HepG2 (cell line): Measurements from ENCODE around the gene TMEM183A. TPM values are rescaled to one million over a fixed set of nuclear protein-coding genes. Genes with fewer than 3 reads are reported as not detected.

ENCODE experiments used
- AGO2 ChIP-seq: fragments of 200-400 bp; formaldehyde crosslinking; optimal IDR thresholded peaks from 2 replicates; pipeline ENCODE3; 2017; ENCODE audit warnings: mild to moderate bottlenecking, low read depth, low read length, moderate library complexity
- ARNTL ChIP-seq: sonication (generic); formaldehyde crosslinking; IDR thresholded peaks from 2 replicates; pipeline ENCODE4 v1.4.0; 2020; ENCODE audit warnings: mild to moderate bottlenecking, missing genetic modification reagents
- ATF5 ChIP-seq: sonication (generic); formaldehyde crosslinking; IDR thresholded peaks from 2 replicates; pipeline ENCODE4 v1.4.0; 2020; ENCODE audit warnings: mild to moderate bottlenecking, low read depth, missing genetic modification reagents
- CERS6 ChIP-seq: sonication (generic); formaldehyde crosslinking; IDR thresholded peaks from 2 replicates; pipeline ENCODE4 v1.5.0; 2020; ENCODE audit warnings: missing genetic modification reagents
- FOSL2 ChIP-seq: sonication (generic); formaldehyde crosslinking; IDR thresholded peaks from 2 replicates; pipeline ENCODE4 v1.4.0; 2020; ENCODE audit warnings: missing genetic modification reagents
- FOXK1 ChIP-seq: sonication (generic); formaldehyde crosslinking; IDR thresholded peaks from 2 replicates; pipeline ENCODE4 v1.4.0; 2020; ENCODE audit warnings: low read depth, missing genetic modification reagents, borderline replicate concordance
- HBP1 ChIP-seq: IDR thresholded peaks from 2 replicates; pipeline ENCODE4 v1.6.1; 2016; ENCODE audit warnings: low read depth, control low read depth
- HMG20B ChIP-seq: conservative IDR thresholded peaks from 2 replicates; pipeline ENCODE4 v1.6.1; 2016; ENCODE audit warnings: missing genetic modification reagents, missing compliant biosample characterization
- HNF1B ChIP-seq: sonication (generic); formaldehyde crosslinking; IDR thresholded peaks from 2 replicates; pipeline ENCODE4 v1.5.1; 2020; ENCODE audit warnings: mild to moderate bottlenecking, moderate library complexity, missing genetic modification reagents
- KAT8 ChIP-seq: IDR thresholded peaks from 2 replicates; pipeline ENCODE4 v1.6.1; 2016; ENCODE audit warnings: missing genetic modification reagents, missing compliant biosample characterization
- KLF16 ChIP-seq, 2 experiments: sonication (generic) in 1 of 2; formaldehyde crosslinking in 1 of 2; IDR thresholded peaks; 2 replicates each; pipeline versions ENCODE4 v1.6.1 to v1.8.0; 2016 to 2023; ENCODE audit warnings: missing genetic modification reagents in 2 of 2, missing compliant biosample characterization in 1 of 2
- MBD4 ChIP-seq: IDR thresholded peaks from 2 replicates; pipeline ENCODE4 v1.6.1; 2012; ENCODE audit warnings: low read length, inconsistent platforms, borderline replicate concordance
- MEIS2 ChIP-seq: sonication (generic); formaldehyde crosslinking; IDR thresholded peaks from 2 replicates; pipeline ENCODE4 v1.9.0; 2021; ENCODE audit warnings: mild to moderate bottlenecking, missing genetic modification reagents
- POGZ ChIP-seq: sonication (generic); formaldehyde crosslinking; IDR thresholded peaks from 2 replicates; pipeline ENCODE4 v1.4.0; 2020; ENCODE audit warnings: mild to moderate bottlenecking, missing genetic modification reagents
- SP1 ChIP-seq, 2 experiments: fragments of 450-650 bp in 1 of 2; sonication (generic) in 1 of 2; formaldehyde crosslinking in 1 of 2; IDR thresholded peaks; 2 replicates each; pipeline versions ENCODE4 v1.4.0 to v1.6.1; 2016 to 2020; ENCODE audit warnings: missing genetic modification reagents in 1 of 2
- SP5 ChIP-seq: IDR thresholded peaks from 2 replicates; pipeline ENCODE4 v1.6.1; 2016; ENCODE audit warnings: low read depth, borderline replicate concordance
- TBX2 ChIP-seq: sonication (generic); formaldehyde crosslinking; IDR thresholded peaks from 2 replicates; pipeline ENCODE4 v1.5.0; 2020; ENCODE audit warnings: missing genetic modification reagents, mild to moderate bottlenecking, borderline replicate concordance
- ZFX ChIP-seq: sonication (generic); formaldehyde crosslinking; IDR thresholded peaks from 2 replicates; pipeline ENCODE4 v1.4.0; 2020; ENCODE audit warnings: mild to moderate bottlenecking, low read depth, missing genetic modification reagents, moderate library complexity
- ZIK1 ChIP-seq: sonication (generic); formaldehyde crosslinking; IDR thresholded peaks from 2 replicates; pipeline ENCODE4 v1.5.0; 2020; ENCODE audit warnings: mild to moderate bottlenecking, low read depth, missing genetic modification reagents, borderline replicate concordance
- ZNF101 ChIP-seq: sonication (generic); formaldehyde crosslinking; IDR thresholded peaks from 2 replicates; pipeline ENCODE4 v1.4.0; 2020; ENCODE audit warnings: mild to moderate bottlenecking, low read depth, missing genetic modification reagents, borderline replicate concordance
- ZNF296 ChIP-seq: sonication (generic); formaldehyde crosslinking; conservative IDR thresholded peaks from 2 replicates; pipeline ENCODE4 v1.5.0; 2020; ENCODE audit warnings: mild to moderate bottlenecking, missing genetic modification reagents
- ZNF317 ChIP-seq: sonication (generic); formaldehyde crosslinking; IDR thresholded peaks from 2 replicates; pipeline ENCODE4 v1.5.0; 2020; ENCODE audit warnings: mild to moderate bottlenecking, missing genetic modification reagents
- ZNF44 ChIP-seq: sonication (generic); formaldehyde crosslinking; IDR thresholded peaks from 2 replicates; pipeline ENCODE4 v1.5.1; 2020; ENCODE audit warnings: mild to moderate bottlenecking, missing genetic modification reagents
- ZNF747 ChIP-seq: sonication (generic); formaldehyde crosslinking; IDR thresholded peaks from 2 replicates; pipeline ENCODE4 v1.8.1; 2023; ENCODE audit warnings: missing genetic modification reagents, mild to moderate bottlenecking, borderline replicate concordance
- ZNF891 ChIP-seq: sonication (generic); formaldehyde crosslinking; IDR thresholded peaks from 2 replicates; pipeline ENCODE4 v1.5.0; 2020; ENCODE audit warnings: mild to moderate bottlenecking, missing genetic modification reagents
- polyA plus RNA-seq, 8 experiments: library from polyadenylated mRNA; depleted of rRNA in 3 of 8; stranded (reverse) in 7 of 8; unstranded in 1 of 8; fragments of >200 nt; fragmentation: Illumina TruSeq in 4 of 8; extraction: Trizol in 4 of 8; gene quantifications; 2 replicates each; pipeline versions ENCODE4 v1.2.1 to v1.2.3, GENCODE V29; 2011 to 2016; ENCODE audit warnings: low read depth in 4 of 8, missing spikeins in 1 of 8, mixed read lengths in 1 of 8; ENCODE audit not compliant: insufficient read depth in 1 of 8
- total RNA-seq, 5 experiments: library from RNA; depleted of rRNA; stranded (reverse); fragments of >200 nt; fragmentation: Illumina TruSeq; extraction: Trizol; gene quantifications; 2 replicates each; pipeline ENCODE4 v1.2.3, GENCODE V29; 2016; ENCODE audit warnings: low read depth in 1 of 5

TMEM183A gene
- total and polyA plus RNA-seq, 2 of the 13 experiments (the other 11 are each of a cell fraction or from before 2014, with no cell fraction given), result 59.7 to 82.0 TPM

- TF ChIP-seq HBP1 (CRISPR knock-in tag) (peak; percentile 16), HNF1B (CRISPR knock-in tag) (no peak; the same call in 1 of the 2 replicates), ZNF101 (CRISPR knock-in tag) (no peak), ZNF44 (CRISPR knock-in tag) (no peak), ZFX (CRISPR knock-in tag) (peak; percentile 88), POGZ (peak; percentile 94), SP1 (IDR thresholded peaks at IDR 0.05) (peak; percentile 78; the same call in 1 of the 2 replicates), SP1 (CRISPR knock-in tag; IDR thresholded peaks at IDR 0.05) (peak; percentile 62), ZNF747 (peak; percentile 59; the same call in 1 of the 2 replicates), MEIS2 (CRISPR knock-in tag) (peak; percentile 30; the same call in 1 of the 2 replicates), ZIK1 (CRISPR knock-in tag) (no peak), ZNF317 (CRISPR knock-in tag) (peak; percentile 40; the same call in 1 of the 2 replicates), SP5 (0 out of 2 replicates have a peak, but pooled peaks have one; percentile 9), FOSL2 (CRISPR knock-in tag) (peak; percentile 52), FOXK1 (peak; percentile 81; the same call in 1 of the 2 replicates), ATF5 (CRISPR knock-in tag) (no peak), AGO2 (peak; percentile 20), MBD4 (no peak), HMG20B (CRISPR knock-in tag) (no peak), KAT8 (CRISPR knock-in tag) (peak; percentile 97), ARNTL (CRISPR knock-in tag) (no peak), ZNF296 (CRISPR knock-in tag) (no peak), KLF16 (CRISPR knock-in tag; IDR thresholded peaks at IDR 0.05) (peak in 1 of 2 experiments; percentile 73; a peak in 1 of 4 replicates), ZNF891 (CRISPR knock-in tag) (no peak), CERS6 (CRISPR knock-in tag) (no peak), TBX2 (CRISPR knock-in tag) (peak; percentile 86)
These were observed at the start of gene TMEM183A (continued) for GRCh38 chr1:203006948-203007871.
